ENCODE measurements around the gene TBC1D25.

- TF ChIP-seq CTCF (IDR thresholded peaks at IDR 0.05) (no peak), EP300 (IDR thresholded peaks at IDR 0.05) (no peak), POLR2A (IDR thresholded peaks at IDR 0.05) (no peak)
Observed at GRCh38 chrX:48505481-48505880, 34.0 kb upstream of the TBC1D25 start.
